Activated naive CD4-positive, alpha-beta T cell treated with anti-CD3 and anti-CD28 coated beads, Interleukin-2, amount 10 ng/mL, durations not matched to agents 7 days and 5 days (primary cell): ENCODE measurements around the gene NTM.

Experiments
- CTCF ChIA-PET: fragments of 350-600 bp; sonication (Branson Sonifier 250); formaldehyde crosslinking; loops from one replicate; lab custom pipeline; 2021; ENCODE audit warnings: antibody characterized with exemption; lab: Charles Lee
- DNase-seq: peaks from one replicate; pipeline ENCODE4 v3.0.0-alpha.2; 2020
- H3K27ac Mint-ChIP-seq: one replicate; pipeline ENCODE4 v1.8.0; 2021; ENCODE audit warnings: mild to moderate bottlenecking, moderate library complexity, mixed read lengths
- H3K27me3 Mint-ChIP-seq: one replicate; pipeline ENCODE4 v1.8.0; 2021; ENCODE audit warnings: mild to moderate bottlenecking, mixed read lengths
- H3K36me3 Mint-ChIP-seq: one replicate; pipeline ENCODE4 v1.8.0; 2021; ENCODE audit warnings: mixed read lengths
- H3K4me1 Mint-ChIP-seq: one replicate; pipeline ENCODE4 v1.8.0; 2021; ENCODE audit warnings: mixed read lengths
- H3K4me3 Mint-ChIP-seq: one replicate; pipeline ENCODE4 v1.8.0; 2021; ENCODE audit warnings: mild to moderate bottlenecking, moderate library complexity, mixed read lengths
- H3K9me3 Mint-ChIP-seq: one replicate; pipeline ENCODE4 v1.8.0; 2021; ENCODE audit warnings: mixed read lengths

The NTM gene

DNA sequence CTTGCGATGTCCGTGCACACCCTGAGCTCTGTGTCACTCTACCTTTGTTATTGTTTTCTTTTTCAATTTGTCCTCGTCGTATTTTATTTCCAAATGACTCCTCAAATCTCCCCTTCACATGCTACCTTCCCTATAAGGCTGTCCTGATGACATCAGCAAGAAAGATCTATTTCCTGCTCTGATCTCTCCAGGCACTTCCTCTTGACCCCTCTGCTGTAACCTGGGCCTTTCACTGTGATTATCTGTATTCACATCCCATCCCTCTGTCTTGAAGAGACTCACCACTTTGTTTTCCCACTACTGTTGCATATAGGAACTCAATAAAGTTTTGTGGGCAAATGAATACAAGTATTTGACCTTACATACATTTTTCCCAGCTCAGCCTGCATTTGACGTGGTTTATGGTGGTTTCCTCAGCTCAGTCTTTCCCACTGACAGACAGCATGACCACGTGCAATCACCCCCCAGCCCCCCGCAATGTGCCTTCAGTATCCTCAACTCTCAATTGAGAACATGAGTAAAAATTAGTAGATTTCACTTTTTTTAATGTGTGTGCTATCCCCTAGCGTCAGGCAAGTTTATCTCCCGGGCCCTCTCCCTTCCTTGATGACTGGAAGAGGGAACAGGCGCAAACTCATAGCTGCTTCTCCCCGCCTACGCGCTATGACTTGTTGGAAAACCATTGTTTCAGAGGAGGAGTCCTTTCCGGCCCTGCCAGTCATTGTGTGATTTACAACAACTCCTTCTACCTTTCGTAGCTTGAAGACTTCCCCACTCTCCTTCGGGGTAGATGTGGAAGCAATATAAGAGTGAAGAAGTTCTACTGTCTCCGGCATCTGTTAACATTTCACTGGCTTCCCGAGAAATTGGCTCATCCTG is 498.5 kb downstream of the NTM start:
- Mint-ChIP-seq H3K27me3 (no peaks in the 10 kb centered on the region), H3K36me3 (no peaks in the 10 kb centered on the region), H3K27ac (no peak overlapping the region), H3K4me3 (no peak overlapping the region), H3K9me3 (peaks cover 7% of the 10 kb centered on the region), H3K4me1 (no peaks in the 10 kb centered on the region)
- DNase-seq: no peak
- CTCF ChIA-PET: no interaction called here

DNA sequence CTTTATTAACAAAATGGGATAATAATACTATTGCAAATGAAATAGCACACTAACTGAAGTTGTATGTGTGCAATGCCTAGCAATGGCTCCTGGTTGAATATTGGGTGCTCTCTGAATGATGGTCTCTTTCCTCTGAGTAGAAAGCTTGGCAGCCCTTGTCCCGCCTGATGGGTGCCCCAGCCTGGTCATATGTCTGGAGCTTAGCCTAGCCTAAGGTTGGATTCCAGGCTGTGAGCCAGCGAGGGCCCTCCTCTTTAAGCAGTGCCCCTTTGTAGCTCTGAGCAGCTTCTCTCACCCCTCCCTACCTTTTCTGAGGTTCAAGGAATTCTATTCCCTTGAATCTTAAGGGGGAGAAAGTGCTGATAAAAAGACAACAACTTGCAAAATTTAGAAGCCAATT is 499.9 kb downstream of the NTM start:
- Mint-ChIP-seq H3K4me1 (no peaks in the 10 kb centered on the region), H3K36me3 (no peaks in the 10 kb centered on the region), H3K9me3 (peaks cover 7% of the 10 kb centered on the region), H3K27ac (no peak overlapping the region), H3K4me3 (no peak overlapping the region), H3K27me3 (no peaks in the 10 kb centered on the region)
- DNase-seq: no peak
- CTCF ChIA-PET: no interaction called here

GRCh38 chr11:131871006-131871405 is 500.6 kb downstream of the NTM start:
- Mint-ChIP-seq H3K27ac (no peak overlapping the region), H3K36me3 (no peaks in the 10 kb centered on the region), H3K9me3 (peaks cover 4% of the 10 kb centered on the region), H3K4me1 (no peaks in the 10 kb centered on the region), H3K4me3 (no peak overlapping the region), H3K27me3 (no peaks in the 10 kb centered on the region)
- no peak for DNase-seq
- CTCF ChIA-PET: no interaction called here

DNA sequence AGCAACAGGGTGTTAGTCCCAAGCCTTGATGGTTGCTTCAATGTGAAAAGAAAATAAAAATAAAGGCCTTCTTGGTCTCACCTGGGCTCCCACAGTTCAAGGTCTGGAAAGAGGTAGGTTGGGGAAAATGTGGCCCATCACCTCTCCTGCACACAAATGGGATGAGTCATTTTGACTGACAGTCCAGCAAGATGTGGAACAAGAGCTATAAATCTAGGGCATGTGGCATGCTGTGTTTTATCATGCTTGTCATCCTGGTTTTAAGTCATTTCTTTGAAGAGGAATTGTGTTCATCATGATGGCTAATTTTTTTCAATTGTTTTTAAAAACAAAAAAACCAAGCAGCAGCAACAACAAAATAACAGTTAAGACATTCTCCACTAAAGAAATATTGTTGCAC is 503.7 kb downstream of the NTM start:
- Mint-ChIP-seq H3K9me3 (no peaks in the 10 kb centered on the region), H3K36me3 (no peaks in the 10 kb centered on the region), H3K27me3 (no peaks in the 10 kb centered on the region), H3K4me1 (no peaks in the 10 kb centered on the region), H3K27ac (no peak overlapping the region), H3K4me3 (no peak overlapping the region)
- CTCF ChIA-PET: no interaction called here
- DNase-seq: no peak

DNA sequence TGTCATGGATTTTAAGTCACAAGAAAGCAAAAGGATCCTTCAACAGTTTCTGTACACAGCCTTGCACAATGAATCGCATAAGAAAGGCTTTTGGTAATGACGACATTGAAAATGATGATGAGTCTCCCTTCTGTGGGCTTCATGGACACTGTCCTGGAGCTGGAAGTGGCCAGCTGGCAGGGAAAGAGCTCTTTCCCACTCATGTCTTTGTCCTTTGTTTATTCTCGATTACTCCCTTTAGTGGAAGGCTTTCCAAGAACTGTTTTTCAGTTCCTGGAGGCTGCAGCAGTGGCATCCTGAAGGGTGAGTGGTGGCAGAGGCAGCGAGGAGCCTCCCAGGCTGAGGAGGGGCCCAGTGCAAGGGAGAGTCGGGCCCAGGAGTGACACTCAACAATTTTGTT is 505.2 kb downstream of the NTM start:
- DNase-seq: no peak
- Mint-ChIP-seq H3K9me3 (no peaks in the 10 kb centered on the region), H3K4me1 (no peaks in the 10 kb centered on the region), H3K27ac (no peak overlapping the region), H3K36me3 (no peaks in the 10 kb centered on the region), H3K27me3 (no peaks in the 10 kb centered on the region), H3K4me3 (no peak overlapping the region)
- CTCF ChIA-PET: no interaction called here

DNA sequence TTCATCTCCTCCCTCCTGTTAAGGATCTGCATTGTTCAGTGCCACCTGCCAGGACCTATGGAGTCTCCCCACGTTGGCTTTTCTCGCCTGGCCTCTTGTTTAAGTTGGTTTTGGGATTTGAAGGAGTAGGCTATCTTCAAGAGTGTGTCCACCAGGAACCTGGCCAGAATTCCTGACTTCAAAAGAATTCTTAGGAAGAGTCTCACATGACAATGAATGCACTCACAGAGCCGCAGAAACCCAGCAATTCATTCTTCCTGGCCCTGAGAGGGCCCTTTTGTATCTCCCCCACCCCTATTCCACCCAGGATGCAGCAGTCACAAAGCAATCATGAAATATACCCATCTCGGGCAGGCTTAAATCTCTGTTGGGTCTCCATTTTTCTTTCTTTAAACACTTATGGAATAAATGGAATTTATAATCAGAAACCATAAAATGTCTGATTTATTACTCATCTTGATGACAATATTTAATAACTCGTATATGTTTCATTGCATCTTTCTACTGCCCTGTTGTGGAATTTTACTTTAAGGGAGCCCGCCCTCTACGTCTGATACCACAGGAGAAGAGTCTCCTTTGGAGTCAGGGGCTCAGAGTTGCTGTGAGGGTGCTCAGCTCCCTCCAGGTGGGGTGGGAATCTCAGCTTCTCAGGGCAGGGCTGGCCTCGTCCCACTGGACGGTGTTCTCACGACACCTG is 507.0 kb downstream of the NTM start:
- Mint-ChIP-seq H3K4me1 (no peaks in the 10 kb centered on the region), H3K27ac (no peak overlapping the region), H3K4me3 (no peak overlapping the region), H3K27me3 (no peaks in the 10 kb centered on the region), H3K9me3 (no peaks in the 10 kb centered on the region), H3K36me3 (no peaks in the 10 kb centered on the region)
- CTCF ChIA-PET: no interaction called here
- no peak for DNase-seq

GRCh38 chr11:131880316-131880715 is 509.9 kb downstream of the NTM start:
- H3K36me3 Mint-ChIP-seq: no peaks in the 10 kb centered on the region
- no peak for DNase-seq
- no peak overlapping the region for H3K27ac Mint-ChIP-seq
- H3K27me3 Mint-ChIP-seq: no peaks in the 10 kb centered on the region
- no peaks in the 10 kb centered on the region for H3K9me3 Mint-ChIP-seq
- no peaks in the 10 kb centered on the region for H3K4me1 Mint-ChIP-seq
- H3K4me3 Mint-ChIP-seq: no peak overlapping the region
- CTCF ChIA-PET: no interaction called here

DNA sequence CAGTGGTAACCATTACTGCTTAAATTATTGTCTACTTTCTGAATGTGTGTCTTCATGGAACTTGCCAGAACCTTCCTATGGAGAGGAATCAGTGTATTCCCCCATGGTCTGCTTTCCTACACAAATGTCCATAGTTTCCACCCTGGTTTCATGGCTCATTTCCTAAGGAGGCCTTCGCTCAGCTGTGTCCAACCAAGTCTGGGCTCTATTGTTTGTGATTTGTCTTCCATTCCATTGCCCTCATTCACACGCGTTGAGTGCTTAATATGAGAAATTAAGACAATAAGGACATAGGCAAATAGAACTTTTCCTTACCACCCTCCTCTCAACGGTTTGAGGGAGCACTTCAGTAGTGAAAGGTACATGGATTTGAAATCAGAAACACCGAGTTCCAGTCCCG is 510.6 kb downstream of the NTM start:
- H3K27me3 Mint-ChIP-seq: no peaks in the 10 kb centered on the region
- no peaks in the 10 kb centered on the region for H3K36me3 Mint-ChIP-seq
- CTCF ChIA-PET: no interaction called here
- DNase-seq: no peak
- H3K4me1 Mint-ChIP-seq: no peaks in the 10 kb centered on the region
- no peak overlapping the region for H3K27ac Mint-ChIP-seq
- H3K4me3 Mint-ChIP-seq: no peak overlapping the region
- H3K9me3 Mint-ChIP-seq: no peaks in the 10 kb centered on the region

GRCh38 chr11:131883332-131883731 is 512.9 kb downstream of the NTM start:
- Mint-ChIP-seq H3K36me3 (no peaks in the 10 kb centered on the region), H3K27ac (no peak overlapping the region), H3K27me3 (no peaks in the 10 kb centered on the region), H3K4me3 (no peak overlapping the region), H3K4me1 (no peaks in the 10 kb centered on the region), H3K9me3 (no peaks in the 10 kb centered on the region)
- DNase-seq: no peak
- CTCF ChIA-PET: no interaction called here

DNA sequence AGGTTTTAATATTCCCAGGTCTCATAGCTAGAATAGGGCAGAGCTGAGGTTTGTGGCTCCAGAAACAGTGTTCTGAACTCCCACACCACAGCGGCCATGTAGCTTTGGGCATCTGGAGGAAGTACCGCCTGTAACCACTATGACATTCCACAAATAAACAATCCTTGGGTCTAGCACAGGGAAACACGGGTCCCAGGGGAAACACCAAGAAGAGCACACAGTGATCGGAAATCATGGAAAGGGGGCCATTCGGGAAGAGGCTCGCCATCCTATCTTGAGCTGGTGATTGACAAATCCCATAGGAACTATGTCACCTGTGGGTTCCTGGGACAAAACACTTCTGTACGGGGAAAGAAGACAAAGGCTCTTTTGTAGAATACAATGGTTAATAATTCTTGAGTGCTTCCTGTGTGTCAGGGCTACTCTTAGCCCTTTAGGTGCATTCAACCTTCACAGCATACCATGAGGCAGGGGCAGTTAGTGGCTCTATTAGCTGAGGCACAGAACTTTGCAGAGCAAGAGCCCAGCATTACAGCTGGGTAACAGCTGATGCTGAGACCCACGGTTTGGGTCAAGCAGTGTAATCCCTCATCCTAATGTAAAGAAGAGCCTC is 514.2 kb downstream of the NTM start:
- Mint-ChIP-seq H3K36me3 (no peaks in the 10 kb centered on the region), H3K9me3 (no peaks in the 10 kb centered on the region), H3K27me3 (no peaks in the 10 kb centered on the region), H3K4me3 (no peak overlapping the region), H3K4me1 (no peaks in the 10 kb centered on the region), H3K27ac (no peak overlapping the region)
- CTCF ChIA-PET: no interaction called here
- DNase-seq: no peak

DNA sequence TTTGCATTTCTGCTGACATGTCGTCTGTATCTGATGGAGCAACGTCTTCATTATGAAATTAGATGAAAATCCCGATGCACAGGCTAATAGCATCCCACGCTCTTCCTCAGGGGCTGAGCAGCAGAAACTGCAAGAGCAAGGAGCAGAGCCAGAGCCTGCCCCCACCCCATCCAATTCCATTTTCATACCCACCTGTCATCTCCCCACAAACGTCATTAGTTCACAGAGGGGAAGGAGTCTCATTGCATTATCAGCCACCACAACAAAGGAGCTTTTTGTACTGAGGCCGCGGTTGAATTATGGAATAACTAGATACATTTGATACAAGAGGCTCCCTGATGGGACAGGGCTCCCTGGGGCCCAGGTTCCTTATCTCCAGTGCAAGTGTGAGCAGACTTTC is 515.0 kb downstream of the NTM start:
- no peak overlapping the region for H3K27ac Mint-ChIP-seq
- no peaks in the 10 kb centered on the region for H3K4me1 Mint-ChIP-seq
- DNase-seq: no peak
- no peaks in the 10 kb centered on the region for H3K36me3 Mint-ChIP-seq
- H3K9me3 Mint-ChIP-seq: no peaks in the 10 kb centered on the region
- no peaks in the 10 kb centered on the region for H3K27me3 Mint-ChIP-seq
- CTCF ChIA-PET: no interaction called here
- no peak overlapping the region for H3K4me3 Mint-ChIP-seq

- H3K4me3 Mint-ChIP-seq: no peak overlapping the region
- CTCF ChIA-PET: no interaction called here
- no peak for DNase-seq
- no peaks in the 10 kb centered on the region for H3K9me3 Mint-ChIP-seq
- H3K27me3 Mint-ChIP-seq: no peaks in the 10 kb centered on the region
- no peak overlapping the region for H3K27ac Mint-ChIP-seq
- no peaks in the 10 kb centered on the region for H3K4me1 Mint-ChIP-seq
- no peaks in the 10 kb centered on the region for H3K36me3 Mint-ChIP-seq
Measured at GRCh38 chr11:131886201-131886600, 515.8 kb downstream of the NTM start.

DNA sequence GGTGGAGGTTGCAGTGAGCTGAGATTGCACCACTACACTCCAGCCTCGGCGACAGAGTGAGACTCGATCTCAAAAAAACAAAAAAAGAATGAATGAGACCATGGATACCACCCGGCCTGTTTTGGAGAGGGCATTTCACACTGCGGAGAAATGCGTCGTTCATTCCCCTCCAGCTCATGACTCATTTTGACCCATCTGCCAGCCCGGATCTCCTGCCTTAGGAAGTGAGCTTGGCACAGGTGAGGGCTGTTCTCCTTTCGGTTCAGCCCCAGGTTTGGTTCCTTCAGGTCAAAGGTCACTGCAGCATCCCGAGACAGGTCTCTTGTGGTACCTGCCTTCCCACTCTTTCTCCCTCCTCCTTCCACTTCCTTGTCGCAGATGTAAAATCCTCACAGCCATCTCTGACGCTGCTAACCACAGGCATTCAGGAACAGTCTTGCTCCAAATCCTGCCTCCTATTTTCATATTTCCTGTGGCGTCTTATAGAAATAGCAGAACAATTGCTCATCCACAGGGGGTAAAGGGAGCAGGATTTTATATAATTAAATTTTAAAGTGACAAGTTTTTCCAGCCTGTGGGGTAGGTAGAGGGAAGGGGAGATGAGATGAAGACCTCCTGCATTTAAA is 517.9 kb downstream of the NTM start:
- Mint-ChIP-seq H3K27me3 (no peaks in the 10 kb centered on the region), H3K4me3 (no peak overlapping the region), H3K27ac (no peak overlapping the region), H3K9me3 (no peaks in the 10 kb centered on the region), H3K36me3 (no peaks in the 10 kb centered on the region), H3K4me1 (no peaks in the 10 kb centered on the region)
- DNase-seq: no peak
- CTCF ChIA-PET: no interaction called here

GRCh38 chr11:131889146-131889577 is 518.7 kb downstream of the NTM start:
- Mint-ChIP-seq H3K27ac (no peak overlapping the region), H3K9me3 (no peaks in the 10 kb centered on the region), H3K36me3 (no peaks in the 10 kb centered on the region), H3K4me3 (no peak overlapping the region), H3K4me1 (no peaks in the 10 kb centered on the region), H3K27me3 (no peaks in the 10 kb centered on the region)
- CTCF ChIA-PET: no interaction called here
- DNase-seq: no peak
